ENCODE results near the gene LRP1B.
A peak's percentile ranks its signal among the peaks of the same experiment; 100 is the strongest.

Gene LRP1B

GRCh38 chr2:141928476-141928875, 202.3 kb downstream of the LRP1B start:
- no peak for DNase-seq (ENCODE audit: extremely low spot score)
- ChIA-PET CTCF (interaction anchor here (0.8 to 2.1 kb wide), 3 partner anchors 11 to 17 kb away, joined by 3 to 6 read pairs (median 4); no protein-coding TSS in a partner anchor), POLR2A (no interaction called here)
- TF ChIP-seq CTCF (IDR thresholded peaks at IDR 0.05; ENCODE audit: control extremely low read depth, extremely low read depth, low read depth, missing control alignments) = no peak

- TF ChIP-seq CTCF (IDR thresholded peaks at IDR 0.05; ENCODE audit: control extremely low read depth, extremely low read depth, low read depth, missing control alignments) = no peak
- DNase-seq (ENCODE audit: extremely low spot score) = no peak
- ChIA-PET CTCF (interaction anchor here (0.8 to 1.1 kb wide), 2 partner anchors 12 to 16 kb away, joined by 3 to 5 read pairs; no protein-coding TSS in a partner anchor), POLR2A (no interaction called here)
Measured at GRCh38 chr2:141927536-141927935, 203.3 kb downstream of the LRP1B start.

- no peak for DNase-seq (ENCODE audit: extremely low spot score)
- POLR2A ChIA-PET = no interaction called here
- TF ChIP-seq CTCF (IDR thresholded peaks at IDR 0.05; ENCODE audit: control extremely low read depth, extremely low read depth, low read depth, missing control alignments) = no peak
- CTCF ChIA-PET = interaction anchor here (1.0 to 1.4 kb wide), 2 partner anchors 14 to 30 kb away, joined by 3 read pairs; no protein-coding TSS in a partner anchor
Measured at GRCh38 chr2:141925511-141925910, 205.3 kb downstream of the LRP1B start.

GRCh38 chr2:141923657-141924056, 207.2 kb downstream of the LRP1B start:
- no peak for TF ChIP-seq CTCF (IDR thresholded peaks at IDR 0.05; ENCODE audit: control extremely low read depth, extremely low read depth, low read depth, missing control alignments)
- no peak for DNase-seq (ENCODE audit: extremely low spot score)
- POLR2A ChIA-PET = no interaction called here
- CTCF ChIA-PET = interaction anchor here (3.2 kb wide), 1 partner anchor 12 kb away, joined by 14 read pairs; no protein-coding TSS in a partner anchor

GRCh38 chr2:141911485-141912066, 219.2 kb downstream of the LRP1B start:
- DNase-seq (ENCODE audit: extremely low spot score) = peak; percentile 2
- ChIA-PET POLR2A (no interaction called here), CTCF (interaction anchor here (0.6 to 2.3 kb wide), 9 partner anchors 9 to 18 kb away, joined by 3 to 14 read pairs (median 4); no protein-coding TSS in a partner anchor)
- TF ChIP-seq CTCF (IDR thresholded peaks at IDR 0.05; ENCODE audit: control extremely low read depth, extremely low read depth, low read depth, missing control alignments) = peak; percentile 42

GRCh38 chr2:141906678-141907077, 224.1 kb downstream of the LRP1B start:
- ChIA-PET POLR2A (no interaction called here), CTCF (no interaction called here)
- no peak for DNase-seq (ENCODE audit: extremely low spot score)
- no peak for TF ChIP-seq CTCF (IDR thresholded peaks at IDR 0.05; ENCODE audit: control extremely low read depth, extremely low read depth, low read depth, missing control alignments)

Data from GM10248 (cell line).